ENCODE data around the gene ATP10A. TPM values are rescaled to one million over a fixed set of nuclear protein-coding genes. Genes with fewer than 3 reads are reported as not detected.

The ATP10A gene
- total and polyA plus RNA-seq, 9 donors, result 0.28 to 3.2 (median 1.1) TPM

GRCh38 chr15:25795712-25796111 lies 67.4 kb downstream of the ATP10A start:
- TF ChIP-seq POLR2A (IDR thresholded peaks at IDR 0.05), result no peak
- no peak for TF ChIP-seq EP300 (IDR thresholded peaks at IDR 0.05)
- no peak for TF ChIP-seq CTCF (IDR thresholded peaks at IDR 0.05)
- no peak for DNase-seq
- H3K9me3 ChIP-seq, result no peaks in the 10 kb centered on the region
- no peak overlapping the region for H3K27ac ChIP-seq
- peaks cover 11% of the 10 kb centered on the region for H3K4me1 ChIP-seq (ENCODE audit: insufficient read depth)
- 43 to 51% (median 49%) methylated on average over 6 of the region's 6 CpGs for WGBS, 3 donors
- H3K4me3 ChIP-seq, result no peak overlapping the region
- H3K27me3 ChIP-seq, result no peaks in the 10 kb centered on the region
- intact Hi-C loops (cut with DNase I), result no loop called here
- H3K36me3 ChIP-seq, result no peaks in the 10 kb centered on the region

- intact Hi-C loops (cut with DNase I), result no loop called here
- Histone ChIP-seq H3K4me3 (no peak overlapping the region), H3K36me3 (no peaks in the 10 kb centered on the region), H3K9me3 (no peaks in the 10 kb centered on the region), H3K27me3 (no peaks in the 10 kb centered on the region), H3K27ac (no peak overlapping the region), H3K4me1 (ENCODE audit: insufficient read depth) (peaks cover 13% of the 10 kb centered on the region)
- TF ChIP-seq POLR2A (IDR thresholded peaks at IDR 0.05), result no peak
- DNase-seq, result no peak
- 80 to 91% (median 85%) methylated on average over 9 of the region's 9 CpGs for WGBS, 3 donors
Measured at GRCh38 chr15:25795061-25795460, 68.1 kb downstream of the ATP10A start.

- H3K4me1 ChIP-seq (ENCODE audit: insufficient read depth), result peaks cover 14% of the 10 kb centered on the region
- no peaks in the 10 kb centered on the region for H3K27me3 ChIP-seq
- 93 to 96% (median 94%) methylated on average over 6 of the region's 6 CpGs for WGBS, 3 donors
- intact Hi-C loops (cut with DNase I), result no loop called here
- no peaks in the 10 kb centered on the region for H3K36me3 ChIP-seq
- no peak for DNase-seq
- TF ChIP-seq POLR2A (IDR thresholded peaks at IDR 0.05), result no peak
- H3K27ac ChIP-seq, result no peak overlapping the region
- no peaks in the 10 kb centered on the region for H3K9me3 ChIP-seq
- H3K4me3 ChIP-seq, result no peak overlapping the region
Measured at GRCh38 chr15:25793354-25794050, 69.6 kb downstream of the ATP10A start.

GRCh38 chr15:25792128-25792527 lies 71.0 kb downstream of the ATP10A start:
- Histone ChIP-seq H3K27ac (no peak overlapping the region), H3K9me3 (no peaks in the 10 kb centered on the region), H3K4me1 (ENCODE audit: insufficient read depth) (peaks cover 12% of the 10 kb centered on the region), H3K4me3 (no peak overlapping the region), H3K27me3 (no peaks in the 10 kb centered on the region), H3K36me3 (no peaks in the 10 kb centered on the region)
- no peak for DNase-seq
- no peak for TF ChIP-seq POLR2A (IDR thresholded peaks at IDR 0.05)
- no peak for TF ChIP-seq CTCF (IDR thresholded peaks at IDR 0.05)
- no peak for TF ChIP-seq EP300 (IDR thresholded peaks at IDR 0.05)
- 65 to 83% (median 82%) methylated on average over 3 of the region's 3 CpGs for WGBS, 3 donors
- intact Hi-C loops (cut with DNase I), result no loop called here

GRCh38 chr15:25790000-25790660 lies 73.0 kb downstream of the ATP10A start:
- no peak overlapping the region for H3K4me3 ChIP-seq
- H3K9me3 ChIP-seq, result no peaks in the 10 kb centered on the region
- no peaks in the 10 kb centered on the region for H3K36me3 ChIP-seq
- H3K27me3 ChIP-seq, result no peaks in the 10 kb centered on the region
- TF ChIP-seq POLR2A (IDR thresholded peaks at IDR 0.05), result no peak
- peak; percentile 49 to 80 (median 60) for DNase-seq
- H3K27ac ChIP-seq, result peak overlapping the region in 1 of 2 donors; percentile 41
- H3K4me1 ChIP-seq (ENCODE audit: insufficient read depth), result peaks cover 12% of the 10 kb centered on the region
- intact Hi-C loops (cut with DNase I), result no loop called here
- WGBS, 3 donors, result 18 to 21% (median 21%) methylated on average over 7 of the region's 7 CpGs

- DNase-seq, result no peak
- H3K4me3 ChIP-seq, result no peak overlapping the region
- no peaks in the 10 kb centered on the region for H3K36me3 ChIP-seq
- H3K27me3 ChIP-seq, result no peaks in the 10 kb centered on the region
- peaks cover 12% of the 10 kb centered on the region for H3K4me1 ChIP-seq (ENCODE audit: insufficient read depth)
- WGBS, 3 donors, result 22 to 34% (median 23%) methylated on average over 5 of the region's 5 CpGs
- TF ChIP-seq CTCF (IDR thresholded peaks at IDR 0.05) (no peak), EP300 (IDR thresholded peaks at IDR 0.05) (no peak), POLR2A (IDR thresholded peaks at IDR 0.05) (no peak)
- no peaks in the 10 kb centered on the region for H3K9me3 ChIP-seq
- H3K27ac ChIP-seq, result peak overlapping the region; percentile 23 to 41
- intact Hi-C loops (cut with DNase I), result no loop called here
Measured at GRCh38 chr15:25789616-25789999, 73.5 kb downstream of the ATP10A start.

Data from ovary (tissue), 9 donors.